Mesothelial cell of epicardium (in vitro differentiated cells): ENCODE measurements around the gene HBG1. TPM values are rescaled to one million over a fixed set of nuclear protein-coding genes. Genes with fewer than 3 reads are reported as not detected.

Source experiments
- DNase-seq, 2 experiments: peaks; one replicate each; pipeline ENCODE4 v3.0.0; 2021; ENCODE audit warnings: low spot score in 2 of 2; ENCODE audit not compliant: unreplicated experiment in 2 of 2
- H3K27ac Mint-ChIP-seq: 2 replicates; pipeline ENCODE4 v1.8.0; 2021; ENCODE audit warnings: mixed read lengths
- H3K27me3 Mint-ChIP-seq: 2 replicates; pipeline ENCODE4 v1.8.0; 2021; ENCODE audit warnings: low read depth, mixed read lengths
- H3K36me3 Mint-ChIP-seq: 2 replicates; pipeline ENCODE4 v1.8.0; 2021; ENCODE audit warnings: mixed read lengths
- H3K4me1 Mint-ChIP-seq: 2 replicates; pipeline ENCODE4 v1.8.0; 2021; ENCODE audit warnings: mixed read lengths
- H3K4me3 Mint-ChIP-seq: 2 replicates; pipeline ENCODE4 v1.8.0; 2021; ENCODE audit warnings: mild to moderate bottlenecking, moderate library complexity, mixed read lengths
- H3K9me3 Mint-ChIP-seq: 2 replicates; pipeline ENCODE4 v1.8.0; 2021; ENCODE audit warnings: mixed read lengths
- CTCF ChIP-seq: fragments of 200-600 bp; sonication (generic); IDR thresholded peaks from one replicate; pipeline ENCODE4 v1.5.0; 2021; ENCODE audit warnings: antibody characterized with exemption; ENCODE audit not compliant: unreplicated experiment
- total RNA-seq: library from RNA; stranded (reverse); gene quantifications from 3 replicates; pipeline ENCODE4 v1.2.1, GENCODE V29; 2021

HBG1 gene
- total RNA-seq, 1 donor from 2014 or later = not detected

GRCh38 chr11:5281596-5281995 lies 31.9 kb upstream of the HBG1 start:
- DNase-seq = no peak
- no peaks in the 10 kb centered on the region for H3K9me3 Mint-ChIP-seq
- H3K27ac Mint-ChIP-seq = no peak overlapping the region
- H3K4me1 Mint-ChIP-seq = no peaks in the 10 kb centered on the region
- H3K27me3 Mint-ChIP-seq = no peaks in the 10 kb centered on the region
- no peak for TF ChIP-seq CTCF
- H3K36me3 Mint-ChIP-seq = no peaks in the 10 kb centered on the region
- no peak overlapping the region for H3K4me3 Mint-ChIP-seq

DNA sequence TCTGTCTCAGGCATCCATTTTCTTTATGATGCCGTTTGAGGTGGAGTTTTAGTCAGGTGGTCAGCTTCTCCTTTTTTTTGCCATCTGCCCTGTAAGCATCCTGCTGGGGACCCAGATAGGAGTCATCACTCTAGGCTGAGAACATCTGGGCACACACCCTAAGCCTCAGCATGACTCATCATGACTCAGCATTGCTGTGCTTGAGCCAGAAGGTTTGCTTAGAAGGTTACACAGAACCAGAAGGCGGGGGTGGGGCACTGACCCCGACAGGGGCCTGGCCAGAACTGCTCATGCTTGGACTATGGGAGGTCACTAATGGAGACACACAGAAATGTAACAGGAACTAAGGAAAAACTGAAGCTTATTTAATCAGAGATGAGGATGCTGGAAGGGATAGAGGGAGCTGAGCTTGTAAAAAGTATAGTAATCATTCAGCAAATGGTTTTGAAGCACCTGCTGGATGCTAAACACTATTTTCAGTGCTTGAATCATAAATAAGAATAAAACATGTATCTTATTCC lies 31.0 kb upstream of the HBG1 start:
- H3K27me3 Mint-ChIP-seq = no peaks in the 10 kb centered on the region
- peaks cover 2% of the 10 kb centered on the region for H3K4me1 Mint-ChIP-seq
- no peak for TF ChIP-seq CTCF
- H3K4me3 Mint-ChIP-seq = no peak overlapping the region
- no peak for DNase-seq
- H3K36me3 Mint-ChIP-seq = no peaks in the 10 kb centered on the region
- H3K9me3 Mint-ChIP-seq = no peaks in the 10 kb centered on the region
- no peak overlapping the region for H3K27ac Mint-ChIP-seq

GRCh38 chr11:5279471-5280090 lies 29.9 kb upstream of the HBG1 start:
- H3K27ac Mint-ChIP-seq = no peak overlapping the region
- no peak for TF ChIP-seq CTCF
- H3K27me3 Mint-ChIP-seq = no peaks in the 10 kb centered on the region
- H3K36me3 Mint-ChIP-seq = no peaks in the 10 kb centered on the region
- H3K4me1 Mint-ChIP-seq = peaks cover 3% of the 10 kb centered on the region
- no peaks in the 10 kb centered on the region for H3K9me3 Mint-ChIP-seq
- DNase-seq = no peak
- H3K4me3 Mint-ChIP-seq = no peak overlapping the region

DNA sequence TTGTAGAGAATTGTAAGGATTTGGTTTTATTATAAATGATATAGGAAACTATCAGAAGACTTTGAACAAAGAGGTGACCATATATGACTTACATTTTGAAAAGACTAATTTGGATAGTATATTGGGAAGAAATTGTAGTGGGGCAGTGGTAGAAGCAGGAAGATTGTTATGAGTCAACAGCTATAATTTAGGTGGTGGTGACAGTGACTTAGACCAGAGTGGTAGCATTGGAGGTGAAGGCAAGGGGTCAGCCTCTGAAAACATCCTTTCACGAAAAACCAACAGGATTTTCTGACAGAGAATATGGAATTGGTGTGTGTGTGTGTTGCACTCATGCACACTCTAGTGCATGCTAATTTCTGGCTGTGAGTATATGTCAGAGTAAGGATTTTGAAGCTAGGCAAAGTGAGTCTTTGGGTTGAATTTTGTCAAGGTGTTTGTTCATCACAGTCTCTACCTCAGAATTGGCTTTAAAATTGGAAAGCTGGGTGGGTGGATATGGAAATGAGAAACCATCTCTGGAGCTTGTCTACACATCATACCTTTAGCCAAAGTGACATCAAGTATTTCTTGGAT lies 28.2 kb upstream of the HBG1 start:
- Mint-ChIP-seq H3K36me3 (no peaks in the 10 kb centered on the region), H3K27me3 (no peaks in the 10 kb centered on the region), H3K4me1 (peaks cover 8% of the 10 kb centered on the region), H3K27ac (no peak overlapping the region), H3K4me3 (no peak overlapping the region), H3K9me3 (no peaks in the 10 kb centered on the region)
- no peak for TF ChIP-seq CTCF
- DNase-seq = no peak

DNA sequence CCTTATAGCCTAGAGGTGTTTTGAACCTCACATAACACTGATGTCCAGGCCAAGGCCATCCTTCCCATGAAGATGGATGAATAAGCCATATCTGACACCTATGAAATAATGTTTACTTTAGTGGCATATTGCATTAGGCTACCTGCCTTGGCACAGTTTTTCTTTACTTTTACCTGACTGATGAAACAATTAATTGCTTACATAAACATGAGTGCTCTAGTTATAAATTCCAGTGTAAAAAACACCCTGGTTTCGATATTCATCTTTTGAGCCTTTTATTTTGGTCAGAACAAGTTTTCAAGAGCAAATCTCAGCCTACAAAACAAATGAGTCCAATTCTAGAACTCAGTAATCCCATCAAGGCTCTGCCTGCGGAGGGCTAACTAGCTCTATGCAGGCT lies 27.0 kb upstream of the HBG1 start:
- no peaks in the 10 kb centered on the region for H3K36me3 Mint-ChIP-seq
- no peak overlapping the region for H3K4me3 Mint-ChIP-seq
- TF ChIP-seq CTCF = no peak
- no peak for DNase-seq
- H3K27me3 Mint-ChIP-seq = no peaks in the 10 kb centered on the region
- no peaks in the 10 kb centered on the region for H3K9me3 Mint-ChIP-seq
- peaks cover 8% of the 10 kb centered on the region for H3K4me1 Mint-ChIP-seq
- H3K27ac Mint-ChIP-seq = no peak overlapping the region
